Endothelial cell of umbilical vein (primary cell): ENCODE data around the gene RASGRF2. TPM values are rescaled to one million over a fixed set of nuclear protein-coding genes. Genes with fewer than 3 reads are reported as not detected.

Experiments
- BruUV-seq: library from RNA; stranded (reverse); fragments of 400-500 nt; replicated peaks from 2 replicates; lab custom pipeline; 2021; lab: Mats Ljungman, UMichigan
- CTCF ChIA-PET: fragments of 300-600, 350-600 bp; sonication (Branson Sonifier 250); formaldehyde crosslinking; loops from one replicate; lab custom pipeline; 2021; ENCODE audit warnings: antibody characterized with exemption, inconsistent platforms; lab: Charles Lee
- POLR2A ChIA-PET: fragments of 300-600, 350-600 bp; sonication (Branson Sonifier 250); formaldehyde crosslinking; loops from one replicate; lab custom pipeline; 2021; ENCODE audit warnings: antibody characterized with exemption, inconsistent platforms; lab: Charles Lee
- DNase-seq: peaks from one replicate; pipeline ENCODE4 v3.0.0-alpha.2; 2011; ENCODE audit warnings: low read depth, low spot score
- FAIRE-seq: peaks from 2 replicates; lab custom pipeline; 2011; peaks lifted over from hg19 to GRCh38; lab: Jason Lieb, UNC
- H2AFZ ChIP-seq: 2 replicates; pipeline ENCODE4 v1.6.0; 2012; ENCODE audit warnings: low read depth, low read length, control low read depth, inconsistent platforms
- H3K27ac ChIP-seq: 2 replicates; pipeline ENCODE4 v1.5.1; 2011; ENCODE audit warnings: low read depth, mild to moderate bottlenecking, control low read depth, low read length, moderate library complexity; ENCODE audit not compliant: insufficient read depth
- H3K27me3 ChIP-seq, 2 experiments: 2 replicates each; pipeline versions ENCODE4 v1.6.0 to v1.6.1; 2011; ENCODE audit warnings: low read length in 2 of 2, mixed read lengths in 1 of 2; ENCODE audit not compliant: control insufficient read depth in 2 of 2, insufficient read depth in 2 of 2
- H3K36me3 ChIP-seq, 2 experiments: 2 replicates in 1 of 2; 3 replicates in 1 of 2; pipeline ENCODE4 v1.5.1; 2011; ENCODE audit warnings: low read length in 2 of 2, mild to moderate bottlenecking in 1 of 2, moderate library complexity in 1 of 2; ENCODE audit not compliant: control insufficient read depth in 2 of 2, insufficient read depth in 2 of 2; ENCODE audit errors: extremely low read depth in 1 of 2
- H3K4me1 ChIP-seq: 3 replicates; pipeline ENCODE4 v1.5.1; 2011; ENCODE audit warnings: mild to moderate bottlenecking, low read length; ENCODE audit not compliant: control insufficient read depth, insufficient read depth; ENCODE audit errors: extremely low read depth
- H3K4me2 ChIP-seq: 2 replicates; pipeline ENCODE4 v1.6.1; 2011; ENCODE audit warnings: low read length, control low read depth, mixed read lengths; ENCODE audit not compliant: insufficient read depth
- H3K4me3 ChIP-seq, 3 experiments: fragments of 200-600 bp in 1 of 3; sonication (generic), shearing (Covaris generic) in 1 of 3; replicated peaks in 1 of 3; 2 replicates each; pipeline ENCODE4 v1.5.1; 2011 to 2016; ENCODE audit warnings: control low read depth in 3 of 3, low read length in 3 of 3, mild to moderate bottlenecking in 2 of 3, inconsistent platforms in 1 of 3, low read depth in 1 of 3, moderate library complexity in 1 of 3; ENCODE audit not compliant: insufficient read depth in 1 of 3
- H3K79me2 ChIP-seq: 2 replicates; pipeline ENCODE4 v1.6.0; 2012; ENCODE audit warnings: low read length, inconsistent platforms; ENCODE audit not compliant: control insufficient read depth, insufficient read depth
- H3K9ac ChIP-seq: replicated peaks from 2 replicates; pipeline ENCODE3; 2011; ENCODE audit warnings: low read length, control low read depth; ENCODE audit not compliant: insufficient read depth; ENCODE audit errors: extremely low read depth
- H3K9me1 ChIP-seq: replicated peaks from 3 replicates; pipeline ENCODE4 v1.6.0; 2011; ENCODE audit warnings: mild to moderate bottlenecking, low read length; ENCODE audit not compliant: control insufficient read depth, insufficient read depth; ENCODE audit errors: extremely low read depth
- H3K9me3 ChIP-seq: replicated peaks from 2 replicates; pipeline ENCODE4 v1.5.1; 2012; ENCODE audit warnings: low read length, inconsistent platforms; ENCODE audit not compliant: control insufficient read depth, insufficient read depth
- H4K20me1 ChIP-seq: replicated peaks from 2 replicates; pipeline ENCODE3; 2011; ENCODE audit warnings: mild to moderate bottlenecking, low read length; ENCODE audit not compliant: control insufficient read depth, insufficient read depth; ENCODE audit errors: extremely low read depth
- EZH2 ChIP-seq: IDR thresholded peaks from 2 replicates; pipeline ENCODE4 v1.6.1; 2012; ENCODE audit warnings: borderline replicate concordance, low read depth, mild to moderate bottlenecking, moderate library complexity, low read length, inconsistent platforms; ENCODE audit not compliant: severe bottlenecking
- FOS ChIP-seq: IDR thresholded peaks from 2 replicates; pipeline ENCODE4 v1.6.1; 2011; ENCODE audit warnings: mild to moderate bottlenecking, low read length, moderate library complexity, borderline replicate concordance; ENCODE audit not compliant: insufficient read depth
- GATA2 ChIP-seq: IDR thresholded peaks from 2 replicates; pipeline ENCODE4 v1.7.0; 2011; ENCODE audit warnings: low read depth, mild to moderate bottlenecking, moderate library complexity, mixed read lengths, low read length; ENCODE audit not compliant: insufficient read length, insufficient read depth
- JUN ChIP-seq: IDR thresholded peaks from 2 replicates; pipeline ENCODE4 v1.6.1; 2011; ENCODE audit warnings: borderline replicate concordance, low read depth; ENCODE audit not compliant: insufficient read length, insufficient read depth
- MYC ChIP-seq: IDR thresholded peaks from one replicate; pipeline ENCODE4 v1.6.1; 2011; ENCODE audit warnings: mild to moderate bottlenecking, low read depth, low read length
- POLR2A ChIP-seq: IDR thresholded peaks from 2 replicates; pipeline ENCODE4 v1.6.1; 2012; ENCODE audit warnings: low read depth, mild to moderate bottlenecking, control low read depth, low read length
- POLR2AphosphoS5 ChIP-seq: IDR thresholded peaks from 2 replicates; pipeline ENCODE4 v1.6.1; 2012; ENCODE audit warnings: low read depth, mild to moderate bottlenecking, control low read depth, low read length, moderate library complexity; ENCODE audit not compliant: insufficient read depth
- dilution Hi-C: fragments of 300-500 bp; cut with MboI; formaldehyde crosslinking; loops from one replicate; pipeline ENCODE4 v1.15.0; 2019; ENCODE audit warnings: low sequenced_read_pairs; ENCODE audit not compliant: extremely low pct_ligation_motif_present
- intact Hi-C: fragments of 100-400 bp; cut with micrococcal nuclease; formaldehyde crosslinking; loops from one replicate; pipeline ENCODE4 v1.10.0; 2022
- polyA plus RNA-seq, 4 experiments: library from polyadenylated mRNA; depleted of rRNA in 3 of 4; stranded (reverse) in 3 of 4; unstranded in 1 of 4; fragments of >200 nt; gene quantifications; 2 replicates each; pipeline versions ENCODE4 v1.2.1 to v1.2.3, GENCODE V29; 2011 to 2012; ENCODE audit warnings: missing spikeins in 1 of 4
- total RNA-seq: library from RNA; stranded (reverse); gene quantifications from 2 replicates; pipeline ENCODE4 v1.2.3, GENCODE V29; 2021
- TF ChIP-seq, protein P1 (sequence below): IDR thresholded peaks from 2 replicates; pipeline ENCODE4 v1.6.1; 2011; ENCODE audit not compliant: insufficient read depth, insufficient read length
- TF ChIP-seq, protein P2 (sequence below), 2 donors: IDR thresholded peaks; 1 replicate in 1 of 2; 2 replicates in 1 of 2; pipeline ENCODE4 v1.5.1; 2011; ENCODE audit warnings: low read length in 2 of 2, mild to moderate bottlenecking in 2 of 2, moderate library complexity in 2 of 2, control low read depth in 1 of 2, inconsistent platforms in 1 of 2, low read depth in 1 of 2; ENCODE audit not compliant: insufficient read depth in 1 of 2; ENCODE audit errors: extremely low read depth in 1 of 2

The RASGRF2 gene
- total and polyA plus RNA-seq, 2 donors (not counting 3 experiments of a cell fraction or from before 2014, with no cell fraction given), result 0.41 to 4.0 TPM

- peaks cover 7% of the 10 kb centered on the region for H3K4me1 ChIP-seq
- H3K9me3 ChIP-seq, result no peaks in the 10 kb centered on the region
- no peaks in the 10 kb centered on the region for H3K36me3 ChIP-seq
- dilution Hi-C loops (no loop called here), intact Hi-C loops (no loop called here)
- H3K9me1 ChIP-seq, result no peaks in the 10 kb centered on the region
- no peak overlapping the region for H3K27ac ChIP-seq
- H2AFZ ChIP-seq, result no peak overlapping the region
- no peak for DNase-seq
- no peak for FAIRE-seq
- BruUV-seq, result no TSS peak
- TF ChIP-seq GATA2, result no peak
- TF ChIP-seq POLR2A, result no peak
- TF ChIP-seq, protein P1, sequence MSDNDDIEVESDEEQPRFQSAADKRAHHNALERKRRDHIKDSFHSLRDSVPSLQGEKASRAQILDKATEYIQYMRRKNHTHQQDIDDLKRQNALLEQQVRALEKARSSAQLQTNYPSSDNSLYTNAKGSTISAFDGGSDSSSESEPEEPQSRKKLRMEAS, result no peak
- no peak for TF ChIP-seq MYC
- TF ChIP-seq, protein P2, sequence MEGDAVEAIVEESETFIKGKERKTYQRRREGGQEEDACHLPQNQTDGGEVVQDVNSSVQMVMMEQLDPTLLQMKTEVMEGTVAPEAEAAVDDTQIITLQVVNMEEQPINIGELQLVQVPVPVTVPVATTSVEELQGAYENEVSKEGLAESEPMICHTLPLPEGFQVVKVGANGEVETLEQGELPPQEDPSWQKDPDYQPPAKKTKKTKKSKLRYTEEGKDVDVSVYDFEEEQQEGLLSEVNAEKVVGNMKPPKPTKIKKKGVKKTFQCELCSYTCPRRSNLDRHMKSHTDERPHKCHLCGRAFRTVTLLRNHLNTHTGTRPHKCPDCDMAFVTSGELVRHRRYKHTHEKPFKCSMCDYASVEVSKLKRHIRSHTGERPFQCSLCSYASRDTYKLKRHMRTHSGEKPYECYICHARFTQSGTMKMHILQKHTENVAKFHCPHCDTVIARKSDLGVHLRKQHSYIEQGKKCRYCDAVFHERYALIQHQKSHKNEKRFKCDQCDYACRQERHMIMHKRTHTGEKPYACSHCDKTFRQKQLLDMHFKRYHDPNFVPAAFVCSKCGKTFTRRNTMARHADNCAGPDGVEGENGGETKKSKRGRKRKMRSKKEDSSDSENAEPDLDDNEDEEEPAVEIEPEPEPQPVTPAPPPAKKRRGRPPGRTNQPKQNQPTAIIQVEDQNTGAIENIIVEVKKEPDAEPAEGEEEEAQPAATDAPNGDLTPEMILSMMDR (IDR thresholded peaks at IDR 0.05; ENCODE audit: extremely low read depth in 1 of 2, insufficient read depth in 1 of 2, low read depth in 1 of 2, low read length in 2 of 2), result no peak
- TF ChIP-seq EZH2, result no peak
- no peak for TF ChIP-seq POLR2AphosphoS5
- no peak for TF ChIP-seq JUN
- no peak for TF ChIP-seq FOS
- ChIA-PET POLR2A (no interaction called here), CTCF (no interaction called here)
- no peak overlapping the region for H3K9ac ChIP-seq
- no peaks in the 10 kb centered on the region for H4K20me1 ChIP-seq
- H3K4me3 ChIP-seq, result no peak overlapping the region
- H3K27me3 ChIP-seq, result peaks cover 17 to 40% of the 10 kb centered on the region in 2 experiments
- no peaks in the 10 kb centered on the region for H3K79me2 ChIP-seq
- no peak overlapping the region for H3K4me2 ChIP-seq
Measured at GRCh38 chr5:80953587-80953986, 6.6 kb upstream of the RASGRF2 start.
